Subcutaneous abdominal adipose tissue (tissue), 5 donors: ENCODE data around the gene REG4.

ENCODE experiments used
- H3K27ac ChIP-seq: one replicate; pipeline ENCODE4 v1.7.0; 2013; ENCODE audit warnings: low read depth, mild to moderate bottlenecking, inconsistent platforms, low read length, moderate library complexity
- H3K27me3 ChIP-seq, 5 donors: one replicate each; pipeline ENCODE4 v1.7.0; 2013; ENCODE audit warnings: low read length in 5 of 5, inconsistent platforms in 1 of 5; ENCODE audit not compliant: control insufficient read depth in 5 of 5, insufficient read depth in 4 of 5
- H3K36me3 ChIP-seq, 5 donors: one replicate each; pipeline ENCODE4 v1.7.0; 2013; ENCODE audit warnings: low read length in 5 of 5; ENCODE audit not compliant: control insufficient read depth in 5 of 5, insufficient read depth in 5 of 5
- H3K4me1 ChIP-seq, 5 donors: one replicate each; pipeline ENCODE4 v1.7.0; 2013; ENCODE audit warnings: low read length in 5 of 5, mild to moderate bottlenecking in 3 of 5, moderate library complexity in 1 of 5; ENCODE audit not compliant: control insufficient read depth in 5 of 5, insufficient read depth in 5 of 5
- H3K4me3 ChIP-seq, 5 donors: one replicate each; pipeline ENCODE4 v1.7.0; 2013; ENCODE audit warnings: low read length in 5 of 5, low read depth in 1 of 5
- H3K9ac ChIP-seq, 5 donors: one replicate each; pipeline ENCODE4 v1.7.0; 2013; ENCODE audit warnings: low read length in 5 of 5, mild to moderate bottlenecking in 4 of 5, moderate library complexity in 3 of 5
- H3K9me3 ChIP-seq, 5 donors: one replicate each; pipeline ENCODE4 v1.7.0; 2013; ENCODE audit warnings: low read length in 5 of 5; ENCODE audit not compliant: control insufficient read depth in 5 of 5
- donor health status: healthy.
- donor health status: healthy.
- donor health status: healthy.
- donor health status: healthy.
- donor health status: healthy.

Gene REG4

GRCh38 chr1:119771770-119772169, 39.5 kb downstream of the REG4 start:
- Histone ChIP-seq H3K4me3 (no peak overlapping the region), H3K9me3 (no peaks in the 10 kb centered on the region), H3K36me3 (no peaks in the 10 kb centered on the region), H3K9ac (no peak overlapping the region), H3K27ac (no peak overlapping the region), H3K4me1 (peaks cover 0 to 9% (median 5%) of the 10 kb centered on the region in 5 donors), H3K27me3 (no peaks in the 10 kb centered on the region)

GRCh38 chr1:119771016-119771415, 40.2 kb downstream of the REG4 start:
- no peak overlapping the region for H3K4me3 ChIP-seq
- no peak overlapping the region for H3K27ac ChIP-seq
- peaks cover 0 to 16% (median 12%) of the 10 kb centered on the region in 5 donors for H3K4me1 ChIP-seq

DNA sequence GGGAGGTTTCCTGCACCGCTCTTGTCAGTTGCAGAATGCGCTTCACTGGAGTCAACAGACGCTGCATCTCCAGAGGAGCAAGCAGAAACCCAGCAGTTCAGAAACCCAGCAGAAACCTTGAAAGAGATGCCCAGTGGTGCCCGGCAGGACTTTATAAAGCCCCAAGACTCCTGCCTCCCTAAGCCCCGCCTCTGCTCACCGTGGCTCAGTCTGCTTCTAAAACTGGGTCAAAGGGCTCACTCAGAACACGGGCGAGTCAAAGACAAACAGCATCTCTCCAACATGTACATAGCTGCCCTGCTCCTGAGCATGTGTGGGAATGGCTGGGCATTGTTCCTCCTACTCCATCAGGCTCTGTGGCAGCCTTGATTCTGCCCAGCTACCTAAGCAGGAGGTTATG, 42.5 kb downstream of the REG4 start, which contains the start of gene HMGCS2:
TSS of gene HMGCS2 (minus strand) at position 128 of the 400 bp plus-strand sequence. CDS start at position 67, 61 bp downstream.
- H3K4me1 ChIP-seq: peaks cover 0 to 16% (median 14%) of the 10 kb centered on the region in 5 donors
- no peak within 1 kb of the TSS for H3K9ac ChIP-seq
- H3K27me3 ChIP-seq: no peaks in the 10 kb centered on the region
- no peak within 1 kb of the TSS for H3K27ac ChIP-seq
- no peaks in the 10 kb centered on the region for H3K36me3 ChIP-seq
- H3K4me3 ChIP-seq: no peak within 1 kb of the TSS
- H3K9me3 ChIP-seq: peaks cover 0 to 7% (median 0%) of the 10 kb centered on the region in 5 donors

More at GRCh38 chr1:119771016-119771415, 40.2 kb downstream of the REG4 start:
- Histone ChIP-seq H3K36me3 (no peaks in the 10 kb centered on the region), H3K9me3 (no peaks in the 10 kb centered on the region), H3K9ac (no peak overlapping the region), H3K27me3 (no peaks in the 10 kb centered on the region)

DNA sequence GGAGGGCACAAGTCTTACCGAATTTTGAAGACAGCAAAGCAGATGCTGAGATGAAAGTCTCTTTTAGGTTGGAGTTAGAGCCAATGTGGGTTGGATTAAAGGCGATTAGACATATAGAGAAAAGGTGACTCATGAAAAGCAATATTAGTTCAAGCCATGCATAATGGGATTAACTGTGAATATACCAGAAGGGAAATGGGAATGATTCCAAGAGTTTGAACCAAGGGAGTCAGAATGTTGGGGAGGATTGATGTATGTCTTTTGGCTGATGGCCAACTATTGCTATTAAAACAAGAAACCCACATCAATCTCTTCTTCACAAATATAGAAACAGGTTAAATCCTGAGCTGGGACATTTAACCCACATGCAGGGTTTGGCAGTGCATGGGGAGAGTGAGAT, 43.8 kb downstream of the REG4 start:
- Histone ChIP-seq H3K4me3 (no peak overlapping the region), H3K4me1 (peaks cover 0 to 14% (median 9%) of the 10 kb centered on the region in 5 donors), H3K27ac (no peak overlapping the region), H3K9me3 (peaks cover 0 to 7% (median 0%) of the 10 kb centered on the region in 5 donors), H3K36me3 (no peaks in the 10 kb centered on the region), H3K27me3 (no peaks in the 10 kb centered on the region), H3K9ac (no peak overlapping the region)

DNA sequence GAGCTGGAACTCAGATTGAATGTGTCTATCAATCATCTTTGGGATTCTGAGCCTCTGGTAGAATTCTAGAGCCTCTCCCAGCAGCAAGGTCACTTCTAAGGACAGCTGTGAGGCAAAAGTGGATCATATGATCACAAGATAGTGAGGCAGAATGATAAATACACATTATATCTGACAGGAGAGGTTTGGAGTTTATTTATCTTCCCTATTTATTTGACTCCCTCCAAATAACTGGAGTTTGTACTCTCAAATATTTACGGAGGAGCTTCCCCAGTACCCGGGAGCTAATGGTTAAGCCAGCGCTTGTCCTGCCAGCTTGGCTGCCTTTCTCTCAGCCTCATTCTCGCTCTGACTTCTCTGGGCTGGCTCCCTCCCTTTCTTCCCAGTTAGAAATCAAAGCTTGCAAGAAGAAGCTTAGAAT, 44.9 kb downstream of the REG4 start:
- no peaks in the 10 kb centered on the region for H3K36me3 ChIP-seq
- no peaks in the 10 kb centered on the region for H3K27me3 ChIP-seq
- H3K4me1 ChIP-seq: peaks cover 0 to 14% (median 9%) of the 10 kb centered on the region in 5 donors
- H3K4me3 ChIP-seq: no peak overlapping the region
- peaks cover 0 to 7% (median 0%) of the 10 kb centered on the region in 5 donors for H3K9me3 ChIP-seq
- peak overlapping the region in 3 of 5 donors; percentile 19 to 49 (median 22) for H3K9ac ChIP-seq
- no peak overlapping the region for H3K27ac ChIP-seq

- Histone ChIP-seq H3K9me3 (peaks cover 0 to 7% (median 0%) of the 10 kb centered on the region in 5 donors), H3K36me3 (no peaks in the 10 kb centered on the region), H3K4me3 (no peak overlapping the region), H3K27ac (no peak overlapping the region), H3K9ac (no peak overlapping the region), H3K4me1 (peaks cover 0 to 14% (median 9%) of the 10 kb centered on the region in 5 donors), H3K27me3 (no peaks in the 10 kb centered on the region)
These were observed 47.0 kb downstream of the REG4 start for GRCh38 chr1:119764220-119764619.

DNA sequence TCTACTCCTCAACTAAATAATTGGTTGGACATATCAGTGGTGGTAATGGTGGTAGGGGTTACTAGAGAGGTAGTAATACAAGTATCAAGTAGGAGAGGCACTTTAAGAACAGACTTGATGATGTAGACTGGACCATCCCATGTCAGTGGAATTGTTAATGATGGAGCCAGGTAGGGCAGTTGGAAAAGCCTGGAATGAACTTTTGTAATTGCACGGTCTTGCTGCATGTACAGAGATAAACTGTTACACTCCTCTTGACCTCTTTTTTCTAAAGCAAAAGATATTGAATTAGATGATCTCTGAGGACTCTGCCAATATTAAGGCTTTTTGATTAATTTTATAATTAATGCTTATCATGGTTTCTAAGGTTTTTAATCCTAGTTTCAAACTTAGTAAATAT, 48.3 kb downstream of the REG4 start:
- Histone ChIP-seq H3K4me1 (peaks cover 0 to 14% (median 9%) of the 10 kb centered on the region in 5 donors), H3K27ac (no peak overlapping the region), H3K36me3 (no peaks in the 10 kb centered on the region), H3K9ac (no peak overlapping the region), H3K9me3 (peaks cover 0 to 7% (median 0%) of the 10 kb centered on the region in 5 donors), H3K27me3 (no peaks in the 10 kb centered on the region), H3K4me3 (no peak overlapping the region)

GRCh38 chr1:119762409-119762808, 48.9 kb downstream of the REG4 start:
- no peak overlapping the region for H3K4me3 ChIP-seq
- peaks cover 0 to 7% (median 0%) of the 10 kb centered on the region in 5 donors for H3K9me3 ChIP-seq
- no peaks in the 10 kb centered on the region for H3K27me3 ChIP-seq
- no peaks in the 10 kb centered on the region for H3K36me3 ChIP-seq
- no peak overlapping the region for H3K27ac ChIP-seq
- H3K9ac ChIP-seq: no peak overlapping the region
- H3K4me1 ChIP-seq: peaks cover 0 to 15% (median 9%) of the 10 kb centered on the region in 5 donors

GRCh38 chr1:119758584-119758983, 52.7 kb downstream of the REG4 start:
- no peaks in the 10 kb centered on the region for H3K27me3 ChIP-seq
- no peak overlapping the region for H3K27ac ChIP-seq
- no peak overlapping the region for H3K4me3 ChIP-seq
- H3K36me3 ChIP-seq: no peaks in the 10 kb centered on the region
- no peak overlapping the region for H3K9ac ChIP-seq
- peaks cover 0 to 7% (median 0%) of the 10 kb centered on the region in 5 donors for H3K4me1 ChIP-seq
- H3K9me3 ChIP-seq: no peaks in the 10 kb centered on the region

DNA sequence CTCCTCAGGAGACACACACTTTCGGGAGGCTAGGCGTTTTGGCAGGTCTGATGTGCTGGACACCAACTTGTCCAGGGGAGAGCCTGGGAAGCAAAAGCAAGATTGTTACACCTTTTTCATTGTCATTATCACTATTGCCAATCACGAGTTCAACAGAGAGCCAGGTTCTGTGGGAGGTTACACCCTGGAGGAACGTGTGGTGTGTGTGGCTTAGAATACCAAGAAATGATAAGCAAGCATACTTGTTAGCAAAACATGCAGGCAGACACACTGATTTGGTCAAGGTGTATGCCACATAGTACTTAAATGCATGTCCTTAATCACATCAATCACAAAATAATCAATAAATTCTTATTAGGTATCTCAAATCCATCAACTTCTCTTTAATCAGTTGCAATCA, 58.7 kb downstream of the REG4 start:
- no peak overlapping the region for H3K9ac ChIP-seq
- H3K27ac ChIP-seq: no peak overlapping the region
- H3K36me3 ChIP-seq: no peaks in the 10 kb centered on the region

More for the DNA sequence above, 58.7 kb downstream of the REG4 start:
- Histone ChIP-seq H3K27me3 (no peaks in the 10 kb centered on the region), H3K4me3 (no peak overlapping the region), H3K4me1 (peaks cover 0 to 13% (median 0%) of the 10 kb centered on the region in 5 donors), H3K9me3 (no peaks in the 10 kb centered on the region)
